ENCODE results near the gene LNPEP.

- no peak for TF ChIP-seq ATF3 (CRISPR knock-in tag; IDR thresholded peaks at IDR 0.05)
- no peak for TF ChIP-seq NFIB (CRISPR knock-in tag; IDR thresholded peaks at IDR 0.05; ENCODE audit: borderline replicate concordance)
- no peak for TF ChIP-seq PTBP1 (IDR thresholded peaks at IDR 0.05; ENCODE audit: low read depth, low read length, poor library complexity, severe bottlenecking)
- no peak for TF ChIP-seq SMAD1 (CRISPR knock-in tag; IDR thresholded peaks at IDR 0.05; ENCODE audit: borderline replicate concordance, low read depth)
- no peak for TF ChIP-seq NR2C2 (CRISPR knock-in tag; IDR thresholded peaks at IDR 0.05; ENCODE audit: borderline replicate concordance)
- TF ChIP-seq ZBTB33 (CRISPR knock-in tag; IDR thresholded peaks at IDR 0.05) = no peak
- no peak for TF ChIP-seq SNAI1 (CRISPR knock-in tag; IDR thresholded peaks at IDR 0.05; ENCODE audit: borderline replicate concordance)
These were observed 3.9 kb upstream of the LNPEP start for GRCh38 chr5:96932026-96932425.

Measured in HepG2 (cell line).